HepG2 (cell line): Measurements from ENCODE around the gene RFTN1. TPM values are rescaled to one million over a fixed set of nuclear protein-coding genes. Genes with fewer than 3 reads are reported as not detected.

Experiments
- ATAC-seq: fragments of 200-7000 bp; cut with Tn5 transposase; 3 replicates; pipeline ENCODE4 v1.9.1; 2020; ENCODE audit warnings: mild to moderate bottlenecking, moderate library complexity
- BruUV-seq: library from RNA; stranded (reverse); fragments of 400-500 nt; replicated peaks from 2 replicates; lab custom pipeline; 2021; lab: Mats Ljungman, UMichigan
- CTCF ChIA-PET: fragments of 300-600 bp; formaldehyde crosslinking; extraction: SDS; loops from one replicate; lab custom pipeline; 2021; ENCODE audit warnings: low total read pairs, inconsistent platforms, low intra/inter-chr PET ratio; lab: Yijun Ruan, JAX
- POLR2A ChIA-PET: fragments of 350-600 bp; sonication (Branson Sonifier 250); formaldehyde crosslinking; loops from one replicate; lab custom pipeline; 2020; ENCODE audit warnings: antibody characterized with exemption, inconsistent platforms; lab: Yijun Ruan, JAX
- DNase-seq: peaks from one replicate; pipeline ENCODE4 v3.0.0-alpha.2; 2015; ENCODE audit warnings: low spot score
- FAIRE-seq: peaks from 3 replicates; lab custom pipeline; 2011; peaks lifted over from hg19 to GRCh38; lab: Jason Lieb, UNC
- H2AFZ ChIP-seq: one replicate; pipeline ENCODE4 v1.6.1; 2011; ENCODE audit warnings: low read length, inconsistent platforms
- H3K27ac ChIP-seq: fragments of 300-600 bp; 3 replicates; pipeline ENCODE4 v1.8.0; 2011; ENCODE audit warnings: mixed run types, mild to moderate bottlenecking, mixed read lengths, low read length, inconsistent platforms; ENCODE audit not compliant: insufficient read depth; ENCODE audit errors: extremely low read length
- H3K27me3 ChIP-seq, 2 experiments: fragments of 200-600 bp in 1 of 2; 2 replicates in 1 of 2; 3 replicates in 1 of 2; pipeline versions ENCODE4 v1.6.0 to v1.8.0; 2011; ENCODE audit warnings: low read length in 2 of 2, mild to moderate bottlenecking in 2 of 2, moderate library complexity in 2 of 2, inconsistent platforms in 1 of 2; ENCODE audit not compliant: insufficient read depth in 2 of 2, control insufficient read depth in 1 of 2
- H3K36me3 ChIP-seq, 2 experiments: fragments of 200-600 bp in 1 of 2; replicated peaks in 1 of 2; 2 replicates in 1 of 2; 3 replicates in 1 of 2; pipeline versions ENCODE4 v1.5.1 to v1.8.0; 2011; ENCODE audit warnings: low read length in 2 of 2, inconsistent platforms in 1 of 2; ENCODE audit not compliant: insufficient read depth in 2 of 2, control insufficient read depth in 1 of 2
- H3K4me1 ChIP-seq: 2 replicates; pipeline ENCODE4 v1.5.1; 2012; ENCODE audit warnings: low read length, inconsistent platforms; ENCODE audit not compliant: insufficient read depth
- H3K4me2 ChIP-seq: 2 replicates; pipeline ENCODE4 v1.6.0; 2011; ENCODE audit warnings: low read depth, low read length, inconsistent platforms
- H3K4me3 ChIP-seq, 3 experiments: fragments of 200-600 bp in 1 of 3; sonication (generic), shearing (Covaris generic) in 1 of 3; replicated peaks in 1 of 3; 2 replicates each; pipeline ENCODE4 v1.5.1; 2011 to 2016; ENCODE audit warnings: low read length in 3 of 3, inconsistent platforms in 2 of 3, low read depth in 2 of 3, mild to moderate bottlenecking in 2 of 3, control low read depth in 1 of 3, mixed read lengths in 1 of 3; ENCODE audit not compliant: insufficient read depth in 1 of 3
- H3K79me2 ChIP-seq: one replicate; pipeline ENCODE4 v1.6.1; 2011; ENCODE audit warnings: low read length, inconsistent platforms; ENCODE audit not compliant: insufficient read depth
- H3K9ac ChIP-seq: 2 replicates; pipeline ENCODE4 v1.6.0; 2011; ENCODE audit warnings: mild to moderate bottlenecking, low read depth, low read length, inconsistent platforms; ENCODE audit not compliant: insufficient read depth
- H3K9me3 ChIP-seq: 2 replicates; pipeline ENCODE4 v1.5.1; 2012; ENCODE audit warnings: mild to moderate bottlenecking, low read length
- H4K20me1 ChIP-seq: 2 replicates; pipeline ENCODE4 v1.6.0; 2011; ENCODE audit warnings: inconsistent platforms, mild to moderate bottlenecking, low read length, moderate library complexity; ENCODE audit not compliant: insufficient read depth
- FOXC1 ChIP-seq: sonication (generic); formaldehyde crosslinking; IDR thresholded peaks from 2 replicates; pipeline ENCODE4 v1.8.0; 2022; ENCODE audit warnings: mild to moderate bottlenecking, missing genetic modification reagents, borderline replicate concordance
- FOXK2 ChIP-seq: fragments of 450-650 bp; IDR thresholded peaks from 2 replicates; pipeline ENCODE4 v1.6.1; 2016
- KDM4B ChIP-seq: sonication (generic); formaldehyde crosslinking; IDR thresholded peaks from 2 replicates; pipeline ENCODE4 v1.4.0; 2020; ENCODE audit warnings: missing genetic modification reagents
- LRRFIP1 ChIP-seq: sonication (generic); formaldehyde crosslinking; conservative IDR thresholded peaks from 2 replicates; pipeline ENCODE4 v1.4.0; 2020; ENCODE audit warnings: missing genetic modification reagents
- MBD4 ChIP-seq: IDR thresholded peaks from 2 replicates; pipeline ENCODE4 v1.6.1; 2012; ENCODE audit warnings: low read length, inconsistent platforms, borderline replicate concordance
- MZF1 ChIP-seq: sonication (generic); formaldehyde crosslinking; IDR thresholded peaks from 2 replicates; pipeline ENCODE4 v1.8.1; 2023; ENCODE audit warnings: mild to moderate bottlenecking, missing genetic modification reagents, borderline replicate concordance
- NFATC3 ChIP-seq: sonication (generic); formaldehyde crosslinking; IDR thresholded peaks from 2 replicates; pipeline ENCODE4 v1.5.1; 2020; ENCODE audit warnings: mild to moderate bottlenecking, missing genetic modification reagents
- WGBS: methylation state at CpG from one replicate; pipeline ENCODE4 v1.1.6; 2017; ENCODE audit warnings: low lambda C conversion rate; 5-methylcytosine and 5-hydroxymethylcytosine counted together
- in situ Hi-C: cut with HindIII; loops from 2 replicates; pipeline ENCODE4 v1.10.0; 2017; ENCODE audit warnings: low pct_unique_long_range_greater_than_20kb; ENCODE audit not compliant: extremely low pct_ligation_motif_present
- intact Hi-C: fragments of 100-400 bp; cut with micrococcal nuclease; formaldehyde crosslinking; loops from one replicate; pipeline ENCODE4 v1.10.0; 2022; ENCODE audit not compliant: unreplicated experiment
- polyA plus RNA-seq, 8 experiments: library from polyadenylated mRNA; depleted of rRNA in 3 of 8; stranded (reverse) in 7 of 8; unstranded in 1 of 8; fragments of >200 nt; fragmentation: Illumina TruSeq in 4 of 8; extraction: Trizol in 4 of 8; gene quantifications; 2 replicates each; pipeline versions ENCODE4 v1.2.1 to v1.2.3, GENCODE V29; 2011 to 2016; ENCODE audit warnings: low read depth in 4 of 8, missing spikeins in 1 of 8, mixed read lengths in 1 of 8; ENCODE audit not compliant: insufficient read depth in 1 of 8
- total RNA-seq, 5 experiments: library from RNA; depleted of rRNA; stranded (reverse); fragments of >200 nt; fragmentation: Illumina TruSeq; extraction: Trizol; gene quantifications; 2 replicates each; pipeline ENCODE4 v1.2.3, GENCODE V29; 2016; ENCODE audit warnings: low read depth in 1 of 5
- TF ChIP-seq, protein P1 (sequence below): IDR thresholded peaks from 2 replicates; pipeline ENCODE4 v1.4.0; 2020; ENCODE audit warnings: mild to moderate bottlenecking, missing genetic modification reagents
- TF ChIP-seq, protein P2 (sequence below): sonication (generic); formaldehyde crosslinking; IDR thresholded peaks from 2 replicates; pipeline ENCODE4 v1.8.0; 2022; ENCODE audit warnings: mild to moderate bottlenecking, missing genetic modification reagents, moderate library complexity

Gene RFTN1
- total and polyA plus RNA-seq, 2 of the 13 experiments (the other 11 are each of a cell fraction or from before 2014, with no cell fraction given) = not detected

DNA sequence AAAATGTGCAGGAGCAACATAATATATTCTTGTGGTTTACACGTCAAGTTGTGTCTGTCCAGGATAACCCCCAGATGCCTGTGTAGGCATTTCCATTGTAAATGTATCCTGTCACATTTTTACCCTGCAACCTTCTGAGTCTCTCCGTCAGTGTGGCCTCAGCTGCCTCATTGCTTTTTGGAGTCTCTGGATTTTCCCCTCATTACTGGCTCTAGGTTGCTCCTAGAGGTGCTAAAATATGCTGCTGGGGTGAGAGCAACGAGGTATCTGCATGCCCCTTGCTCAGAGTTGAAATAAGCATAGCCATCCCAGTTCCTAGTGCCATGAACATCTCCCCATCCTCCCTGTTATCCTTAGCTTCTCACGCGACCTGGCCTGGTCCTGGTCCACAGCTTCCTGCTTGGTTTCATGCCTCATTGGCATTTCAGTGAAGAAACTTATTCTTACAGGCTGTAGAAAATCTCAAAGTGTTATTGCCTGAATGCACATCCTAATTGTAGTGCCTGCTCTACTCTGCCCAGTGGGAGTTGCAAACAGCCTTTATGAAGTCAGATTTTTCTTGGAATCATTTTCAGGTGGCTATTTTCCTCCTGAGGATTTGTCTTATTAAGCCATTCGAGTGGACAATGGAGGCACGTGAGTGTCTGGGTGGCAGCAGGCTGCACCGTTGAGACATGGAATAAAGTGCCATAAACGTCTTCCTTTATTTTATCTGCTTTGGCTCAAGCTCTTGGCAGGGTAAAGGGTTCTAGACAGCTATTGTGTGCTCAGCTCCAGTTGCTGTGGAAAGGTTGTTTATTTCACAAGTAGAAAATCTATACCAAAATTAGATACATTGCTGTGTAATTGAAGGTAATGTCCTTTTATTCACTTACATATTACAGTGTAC, 215.3 kb downstream of the RFTN1 start:
- WGBS = 94% methylated on average over 9 of the region's 9 CpGs
- BruUV-seq = no TSS peak
- no peak overlapping the region for H3K9ac ChIP-seq
- FAIRE-seq (no peak), DNase-seq (no peak), ATAC-seq (no peak)
- H3K4me3 ChIP-seq = no peak overlapping the region
- H3K79me2 ChIP-seq = no peaks in the 10 kb centered on the region
- peaks cover 8 to 65% of the 10 kb centered on the region in 2 experiments for H3K36me3 ChIP-seq
- no peak overlapping the region for H2AFZ ChIP-seq
- in situ Hi-C loops (loop anchor here (10.0 kb wide), 1 partner anchor 217 kb away; the partner anchor contains the start of gene RFTN1), intact Hi-C loops (no loop called here)
- TF ChIP-seq MZF1 (CRISPR knock-in tag) (no peak), KDM4B (no peak), FOXK2 (no peak), NFATC3 (CRISPR knock-in tag) (no peak), MBD4 (no peak), LRRFIP1 (CRISPR knock-in tag) (no peak), FOXC1 (CRISPR knock-in tag) (no peak)
- TF ChIP-seq, protein P1, sequence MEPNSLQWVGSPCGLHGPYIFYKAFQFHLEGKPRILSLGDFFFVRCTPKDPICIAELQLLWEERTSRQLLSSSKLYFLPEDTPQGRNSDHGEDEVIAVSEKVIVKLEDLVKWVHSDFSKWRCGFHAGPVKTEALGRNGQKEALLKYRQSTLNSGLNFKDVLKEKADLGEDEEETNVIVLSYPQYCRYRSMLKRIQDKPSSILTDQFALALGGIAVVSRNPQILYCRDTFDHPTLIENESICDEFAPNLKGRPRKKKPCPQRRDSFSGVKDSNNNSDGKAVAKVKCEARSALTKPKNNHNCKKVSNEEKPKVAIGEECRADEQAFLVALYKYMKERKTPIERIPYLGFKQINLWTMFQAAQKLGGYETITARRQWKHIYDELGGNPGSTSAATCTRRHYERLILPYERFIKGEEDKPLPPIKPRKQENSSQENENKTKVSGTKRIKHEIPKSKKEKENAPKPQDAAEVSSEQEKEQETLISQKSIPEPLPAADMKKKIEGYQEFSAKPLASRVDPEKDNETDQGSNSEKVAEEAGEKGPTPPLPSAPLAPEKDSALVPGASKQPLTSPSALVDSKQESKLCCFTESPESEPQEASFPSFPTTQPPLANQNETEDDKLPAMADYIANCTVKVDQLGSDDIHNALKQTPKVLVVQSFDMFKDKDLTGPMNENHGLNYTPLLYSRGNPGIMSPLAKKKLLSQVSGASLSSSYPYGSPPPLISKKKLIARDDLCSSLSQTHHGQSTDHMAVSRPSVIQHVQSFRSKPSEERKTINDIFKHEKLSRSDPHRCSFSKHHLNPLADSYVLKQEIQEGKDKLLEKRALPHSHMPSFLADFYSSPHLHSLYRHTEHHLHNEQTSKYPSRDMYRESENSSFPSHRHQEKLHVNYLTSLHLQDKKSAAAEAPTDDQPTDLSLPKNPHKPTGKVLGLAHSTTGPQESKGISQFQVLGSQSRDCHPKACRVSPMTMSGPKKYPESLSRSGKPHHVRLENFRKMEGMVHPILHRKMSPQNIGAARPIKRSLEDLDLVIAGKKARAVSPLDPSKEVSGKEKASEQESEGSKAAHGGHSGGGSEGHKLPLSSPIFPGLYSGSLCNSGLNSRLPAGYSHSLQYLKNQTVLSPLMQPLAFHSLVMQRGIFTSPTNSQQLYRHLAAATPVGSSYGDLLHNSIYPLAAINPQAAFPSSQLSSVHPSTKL (CRISPR knock-in tag) = no peak
- TF ChIP-seq, protein P2, sequence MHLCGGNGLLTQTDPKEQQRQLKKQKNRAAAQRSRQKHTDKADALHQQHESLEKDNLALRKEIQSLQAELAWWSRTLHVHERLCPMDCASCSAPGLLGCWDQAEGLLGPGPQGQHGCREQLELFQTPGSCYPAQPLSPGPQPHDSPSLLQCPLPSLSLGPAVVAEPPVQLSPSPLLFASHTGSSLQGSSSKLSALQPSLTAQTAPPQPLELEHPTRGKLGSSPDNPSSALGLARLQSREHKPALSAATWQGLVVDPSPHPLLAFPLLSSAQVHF (CRISPR knock-in tag) = no peak
- H3K4me2 ChIP-seq = no peak overlapping the region
- no peaks in the 10 kb centered on the region for H4K20me1 ChIP-seq
- H3K27me3 ChIP-seq = no peaks in the 10 kb centered on the region
- ChIA-PET POLR2A (no interaction called here), CTCF (no interaction called here)
- no peaks in the 10 kb centered on the region for H3K4me1 ChIP-seq
- no peak overlapping the region for H3K27ac ChIP-seq
- peaks cover 6% of the 10 kb centered on the region; the same call in 1 of the 2 replicates for H3K9me3 ChIP-seq
